ENCODE results near the gene GRK5.
"Not testable (repeated sequence)": the region's sequence is repeated elsewhere in the genome, so short reads cannot be mapped to it uniquely, and the experiment has no call there.

- TF ChIP-seq POLR2AphosphoS5 (IDR thresholded peaks at IDR 0.05; ENCODE audit: borderline replicate concordance, low read depth, low read length); EZH2 (IDR thresholded peaks at IDR 0.05); FOXP2 (optimal IDR thresholded peaks at IDR 0.05; ENCODE audit: control extremely low read depth, extremely low read length, insufficient read depth): not testable (repeated sequence)
These were observed 53.6 kb downstream of the GRK5 start for GRCh38 chr10:119261016-119261415.
